ELR (cell line): ENCODE results near the gene CHID1.

Experiments used
- DNase-seq: peaks from one replicate; pipeline ENCODE4 v3.0.0-alpha.2; 2015; ENCODE audit warnings: low read depth

The CHID1 gene

GRCh38 chr11:910044-910588 lies 494 bp downstream of the CHID1 start:
- DNase-seq = peak; percentile 31

- no peak for DNase-seq
These were observed 1.2 kb downstream of the CHID1 start for GRCh38 chr11:909406-909805.

GRCh38 chr11:908273-908672 lies 2.3 kb downstream of the CHID1 start:
- peak; percentile 56 for DNase-seq

GRCh38 chr11:907668-908067 lies 2.9 kb downstream of the CHID1 start:
- DNase-seq = no peak

- DNase-seq = no peak
These were observed 4.7 kb downstream of the CHID1 start for GRCh38 chr11:905952-906351.

- DNase-seq = no peak
These were observed 6.2 kb downstream of the CHID1 start for GRCh38 chr11:904380-904779.

GRCh38 chr11:901452-902061 lies 9.1 kb downstream of the CHID1 start:
- DNase-seq = no peak

GRCh38 chr11:900545-900944 lies 10.1 kb downstream of the CHID1 start:
- no peak for DNase-seq

- DNase-seq = no peak
These were observed 10.9 kb downstream of the CHID1 start for GRCh38 chr11:899724-900123.

GRCh38 chr11:898540-899190 lies 11.9 kb downstream of the CHID1 start:
- DNase-seq = peak; percentile 35

GRCh38 chr11:898143-898511 lies 12.5 kb downstream of the CHID1 start:
- peak; percentile 45 for DNase-seq

- no peak for DNase-seq
These were observed 13.1 kb downstream of the CHID1 start for GRCh38 chr11:897253-898142.

GRCh38 chr11:895331-896110 lies 15.1 kb downstream of the CHID1 start:
- no peak for DNase-seq

- no peak for DNase-seq
These were observed 15.9 kb downstream of the CHID1 start for GRCh38 chr11:894575-895201.

GRCh38 chr11:893008-893654 lies 17.5 kb downstream of the CHID1 start:
- no peak for DNase-seq

GRCh38 chr11:890794-891540 lies 19.6 kb downstream of the CHID1 start:
- no peak for DNase-seq

- no peak for DNase-seq
These were observed 20.7 kb downstream of the CHID1 start for GRCh38 chr11:889687-890475.

- DNase-seq = no peak
These were observed 21.4 kb downstream of the CHID1 start for GRCh38 chr11:889257-889656.
